ENCODE data around the gene LSM14A. TPM values are rescaled to one million over a fixed set of nuclear protein-coding genes. Genes with fewer than 3 reads are reported as not detected.

The LSM14A gene
- total and polyA plus RNA-seq, 9 of the 15 experiments (the other 6 are each of a cell fraction or from before 2014, with no cell fraction given): 19.5 to 150 (median 95.1) TPM

DNA sequence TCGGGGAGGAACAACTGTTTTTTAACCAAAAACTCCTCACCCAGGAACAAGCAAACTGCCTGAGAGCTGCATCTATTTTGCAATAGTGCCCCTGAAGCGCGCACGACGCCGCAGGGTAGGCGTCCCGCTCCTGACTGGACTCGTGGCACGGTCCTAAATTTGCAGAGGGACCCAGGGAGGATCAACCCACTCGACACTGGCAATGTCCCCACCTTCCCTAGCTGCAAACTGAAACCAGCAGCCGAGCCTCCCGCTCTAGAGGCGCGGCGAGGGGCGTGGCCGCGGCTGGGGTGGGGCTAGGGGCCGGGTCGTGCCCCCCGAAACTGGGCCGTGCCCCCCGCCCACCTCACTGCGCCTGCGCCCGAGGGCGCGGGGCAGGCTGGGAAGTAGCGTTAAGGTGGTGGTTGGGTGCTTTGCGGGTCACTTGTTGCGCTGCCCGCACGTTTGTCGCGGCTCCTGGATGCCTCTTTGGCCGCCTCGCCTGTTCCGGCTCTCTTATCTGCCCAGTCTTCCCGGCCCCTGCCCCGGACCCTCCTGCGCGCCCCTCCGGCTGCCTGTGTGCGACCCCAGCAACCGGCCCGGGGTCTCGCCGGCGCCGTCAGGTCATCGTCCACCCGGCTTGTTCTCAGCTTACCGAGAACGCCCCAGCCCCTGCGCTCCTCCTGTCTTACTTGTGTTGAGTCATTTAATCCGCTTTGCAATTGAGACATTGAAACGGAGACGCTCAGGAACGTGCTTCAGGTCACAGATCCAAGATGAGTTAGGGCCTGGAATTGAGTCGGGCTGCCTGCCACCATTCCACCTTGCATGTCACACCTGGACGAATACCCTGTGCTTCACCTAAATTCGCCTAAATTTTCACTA, 37.9 kb upstream of the LSM14A start (continued):
- TF ChIP-seq, protein P1, sequence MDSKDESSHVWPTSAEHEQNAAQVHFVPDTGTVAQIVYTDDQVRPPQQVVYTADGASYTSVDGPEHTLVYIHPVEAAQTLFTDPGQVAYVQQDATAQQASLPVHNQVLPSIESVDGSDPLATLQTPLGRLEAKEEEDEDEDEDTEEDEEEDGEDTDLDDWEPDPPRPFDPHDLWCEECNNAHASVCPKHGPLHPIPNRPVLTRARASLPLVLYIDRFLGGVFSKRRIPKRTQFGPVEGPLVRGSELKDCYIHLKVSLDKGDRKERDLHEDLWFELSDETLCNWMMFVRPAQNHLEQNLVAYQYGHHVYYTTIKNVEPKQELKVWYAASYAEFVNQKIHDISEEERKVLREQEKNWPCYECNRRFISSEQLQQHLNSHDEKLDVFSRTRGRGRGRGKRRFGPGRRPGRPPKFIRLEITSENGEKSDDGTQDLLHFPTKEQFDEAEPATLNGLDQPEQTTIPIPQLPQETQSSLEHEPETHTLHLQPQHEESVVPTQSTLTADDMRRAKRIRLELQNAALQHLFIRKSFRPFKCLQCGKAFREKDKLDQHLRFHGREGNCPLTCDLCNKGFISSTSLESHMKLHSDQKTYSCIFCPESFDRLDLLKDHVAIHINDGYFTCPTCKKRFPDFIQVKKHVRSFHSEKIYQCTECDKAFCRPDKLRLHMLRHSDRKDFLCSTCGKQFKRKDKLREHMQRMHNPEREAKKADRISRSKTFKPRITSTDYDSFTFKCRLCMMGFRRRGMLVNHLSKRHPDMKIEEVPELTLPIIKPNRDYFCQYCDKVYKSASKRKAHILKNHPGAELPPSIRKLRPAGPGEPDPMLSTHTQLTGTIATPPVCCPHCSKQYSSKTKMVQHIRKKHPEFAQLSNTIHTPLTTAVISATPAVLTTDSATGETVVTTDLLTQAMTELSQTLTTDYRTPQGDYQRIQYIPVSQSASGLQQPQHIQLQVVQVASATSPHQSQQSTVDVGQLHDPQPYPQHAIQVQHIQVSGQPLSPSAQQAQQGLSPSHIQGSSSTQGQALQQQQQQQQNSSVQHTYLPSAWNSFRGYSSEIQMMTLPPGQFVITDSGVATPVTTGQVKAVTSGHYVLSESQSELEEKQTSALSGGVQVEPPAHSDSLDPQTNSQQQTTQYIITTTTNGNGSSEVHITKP (IDR thresholded peaks at IDR 0.05; ENCODE audit: partially characterized antibody): peak; percentile 78
- TF ChIP-seq, protein P2, sequence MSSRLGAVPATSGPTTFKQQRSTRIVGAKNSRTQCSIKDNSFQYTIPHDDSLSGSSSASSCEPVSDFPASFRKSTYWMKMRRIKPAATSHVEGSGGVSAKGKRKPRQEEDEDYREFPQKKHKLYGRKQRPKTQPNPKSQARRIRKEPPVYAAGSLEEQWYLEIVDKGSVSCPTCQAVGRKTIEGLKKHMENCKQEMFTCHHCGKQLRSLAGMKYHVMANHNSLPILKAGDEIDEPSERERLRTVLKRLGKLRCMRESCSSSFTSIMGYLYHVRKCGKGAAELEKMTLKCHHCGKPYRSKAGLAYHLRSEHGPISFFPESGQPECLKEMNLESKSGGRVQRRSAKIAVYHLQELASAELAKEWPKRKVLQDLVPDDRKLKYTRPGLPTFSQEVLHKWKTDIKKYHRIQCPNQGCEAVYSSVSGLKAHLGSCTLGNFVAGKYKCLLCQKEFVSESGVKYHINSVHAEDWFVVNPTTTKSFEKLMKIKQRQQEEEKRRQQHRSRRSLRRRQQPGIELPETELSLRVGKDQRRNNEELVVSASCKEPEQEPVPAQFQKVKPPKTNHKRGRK (tag; IDR thresholded peaks at IDR 0.05): 0 out of 2 replicates have a peak, but pooled peaks have one; percentile 1
- TF ChIP-seq ARID2 (IDR thresholded peaks at IDR 0.05) (no peak), HOXB6 (CRISPR knock-in tag; IDR thresholded peaks at IDR 0.05; ENCODE audit: borderline replicate concordance) (no peak), STAT5A (IDR thresholded peaks at IDR 0.05; ENCODE audit: borderline replicate concordance, low read length) (no peak), FOXA3 (CRISPR knock-in tag; conservative IDR thresholded peaks at IDR 0.05 in 1 of 2, IDR thresholded peaks at IDR 0.05 in 1 of 2) (no peak), ZC3H8 (IDR thresholded peaks at IDR 0.05) (no peak), XRCC3 (IDR thresholded peaks at IDR 0.05) (no peak), ZBTB2 (IDR thresholded peaks at IDR 0.05) (peak; percentile 61; the same call in 1 of the 2 replicates), ZNF282 (CRISPR knock-in tag; IDR thresholded peaks at IDR 0.05) (no peak), ZNF347 (CRISPR knock-in tag; IDR thresholded peaks at IDR 0.05; ENCODE audit: low read depth) (no peak), PCBP1 (IDR thresholded peaks at IDR 0.05; ENCODE audit: low read depth, low read length, poor library complexity, severe bottlenecking) (no peak), FOXJ3 (CRISPR knock-in tag; IDR thresholded peaks at IDR 0.05) (no peak), ETV1 (tag; conservative IDR thresholded peaks at IDR 0.05; ENCODE audit: low read depth) (no peak), GATAD2A (IDR thresholded peaks at IDR 0.05) (0 out of 2 replicates have a peak, but pooled peaks have one; percentile 24), ZNF778 (CRISPR knock-in tag; IDR thresholded peaks at IDR 0.05) (no peak), EHMT2 (IDR thresholded peaks at IDR 0.05) (no peak)
- TF ChIP-seq, protein P3, sequence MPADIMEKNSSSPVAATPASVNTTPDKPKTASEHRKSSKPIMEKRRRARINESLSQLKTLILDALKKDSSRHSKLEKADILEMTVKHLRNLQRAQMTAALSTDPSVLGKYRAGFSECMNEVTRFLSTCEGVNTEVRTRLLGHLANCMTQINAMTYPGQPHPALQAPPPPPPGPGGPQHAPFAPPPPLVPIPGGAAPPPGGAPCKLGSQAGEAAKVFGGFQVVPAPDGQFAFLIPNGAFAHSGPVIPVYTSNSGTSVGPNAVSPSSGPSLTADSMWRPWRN (IDR thresholded peaks at IDR 0.05; ENCODE audit: low read depth): no peak
- TF ChIP-seq, protein P4, sequence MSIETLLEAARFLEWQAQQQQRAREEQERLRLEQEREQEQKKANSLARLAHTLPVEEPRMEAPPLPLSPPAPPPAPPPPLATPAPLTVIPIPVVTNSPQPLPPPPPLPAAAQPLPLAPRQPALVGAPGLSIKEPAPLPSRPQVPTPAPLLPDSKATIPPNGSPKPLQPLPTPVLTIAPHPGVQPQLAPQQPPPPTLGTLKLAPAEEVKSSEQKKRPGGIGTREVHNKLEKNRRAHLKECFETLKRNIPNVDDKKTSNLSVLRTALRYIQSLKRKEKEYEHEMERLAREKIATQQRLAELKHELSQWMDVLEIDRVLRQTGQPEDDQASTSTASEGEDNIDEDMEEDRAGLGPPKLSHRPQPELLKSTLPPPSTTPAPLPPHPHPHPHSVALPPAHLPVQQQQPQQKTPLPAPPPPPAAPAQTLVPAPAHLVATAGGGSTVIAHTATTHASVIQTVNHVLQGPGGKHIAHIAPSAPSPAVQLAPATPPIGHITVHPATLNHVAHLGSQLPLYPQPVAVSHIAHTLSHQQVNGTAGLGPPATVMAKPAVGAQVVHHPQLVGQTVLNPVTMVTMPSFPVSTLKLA (conservative IDR thresholded peaks at IDR 0.05): peak; percentile 30 to 70; a peak in 3 of 4 replicates

Data from K562 (cell line).